Neural cell (in vitro differentiated cells): ENCODE data around the gene SKAP1.

Experiments
- CTCF ChIP-seq: fragments of 450-650 bp; IDR thresholded peaks from 2 replicates; pipeline ENCODE4 v1.5.1; 2014; ENCODE audit warnings: antibody characterized with exemption, mild to moderate bottlenecking, moderate library complexity; ENCODE audit not compliant: poor library complexity, severe bottlenecking
- EP300 ChIP-seq: fragments of 450-650 bp; conservative IDR thresholded peaks from 2 replicates; pipeline ENCODE4 v1.6.1; 2014; ENCODE audit warnings: antibody characterized with exemption, mild to moderate bottlenecking, moderate library complexity; ENCODE audit not compliant: poor library complexity, severe bottlenecking
- MXI1 ChIP-seq: fragments of 450-650 bp; conservative IDR thresholded peaks from 2 replicates; pipeline ENCODE4 v1.6.1; 2014; ENCODE audit warnings: antibody characterized with exemption, mild to moderate bottlenecking; ENCODE audit not compliant: poor library complexity, severe bottlenecking
- POLR2AphosphoS5 ChIP-seq: IDR thresholded peaks from 2 replicates; pipeline ENCODE4 v1.6.1; 2012
- REST ChIP-seq: IDR thresholded peaks from 2 replicates; pipeline ENCODE4 v1.6.1; 2012; ENCODE audit warnings: borderline replicate concordance
- SMC3 ChIP-seq: fragments of 450-650 bp; conservative IDR thresholded peaks from 2 replicates; pipeline ENCODE4 v1.6.1; 2014; ENCODE audit warnings: antibody characterized with exemption, mild to moderate bottlenecking, moderate library complexity; ENCODE audit not compliant: poor library complexity

GRCh38 chr17:48102798-48103715 is 327.0 kb downstream of the SKAP1 start:
- no peak for TF ChIP-seq CTCF
- TF ChIP-seq REST: no peak
- no peak for TF ChIP-seq EP300
- no peak for TF ChIP-seq MXI1
- TF ChIP-seq POLR2AphosphoS5: no peak
- TF ChIP-seq SMC3: no peak
